Inflammatory macrophage (primary cell): ENCODE measurements around the gene FOXO4.

Experiments used
- DNase-seq, 2 donors: peaks; one replicate each; pipeline ENCODE4 v3.0.0-alpha.2; 2020 to 2022
- total RNA-seq, 18 experiments: gene quantifications; one replicate each; lab custom pipeline; 2026; ENCODE audit warnings: mixed read lengths in 6 of 18, inconsistent platforms in 2 of 18; lab: John Stamatoyannopoulos, UW

The FOXO4 gene, protein sequence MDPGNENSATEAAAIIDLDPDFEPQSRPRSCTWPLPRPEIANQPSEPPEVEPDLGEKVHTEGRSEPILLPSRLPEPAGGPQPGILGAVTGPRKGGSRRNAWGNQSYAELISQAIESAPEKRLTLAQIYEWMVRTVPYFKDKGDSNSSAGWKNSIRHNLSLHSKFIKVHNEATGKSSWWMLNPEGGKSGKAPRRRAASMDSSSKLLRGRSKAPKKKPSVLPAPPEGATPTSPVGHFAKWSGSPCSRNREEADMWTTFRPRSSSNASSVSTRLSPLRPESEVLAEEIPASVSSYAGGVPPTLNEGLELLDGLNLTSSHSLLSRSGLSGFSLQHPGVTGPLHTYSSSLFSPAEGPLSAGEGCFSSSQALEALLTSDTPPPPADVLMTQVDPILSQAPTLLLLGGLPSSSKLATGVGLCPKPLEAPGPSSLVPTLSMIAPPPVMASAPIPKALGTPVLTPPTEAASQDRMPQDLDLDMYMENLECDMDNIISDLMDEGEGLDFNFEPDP
- total RNA-seq: 1.6 to 15.4 (median 8.8) reads per million in 18 experiments

DNA sequence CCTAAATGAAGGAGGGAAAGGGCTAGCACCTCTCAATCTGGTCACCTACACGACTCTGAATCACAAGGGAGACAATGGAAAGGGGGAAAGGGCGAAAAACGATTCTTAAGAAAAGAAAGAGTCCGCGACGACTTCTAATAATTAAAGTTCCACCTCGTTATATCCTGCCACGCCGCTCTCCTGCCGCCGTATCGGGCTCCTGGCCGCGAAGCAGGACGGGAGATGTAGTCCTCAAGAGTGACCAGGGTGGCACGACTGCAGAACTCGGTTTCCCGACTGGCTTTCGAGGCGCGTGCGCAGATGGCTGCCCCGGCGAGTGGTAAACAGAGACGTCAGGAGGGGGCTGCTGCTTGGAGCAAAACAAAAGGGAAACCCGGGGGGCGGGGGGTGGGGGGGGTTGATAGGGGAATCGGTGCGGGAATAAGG lies at the start of gene FOXO4:
Gene FOXO4 (plus strand): TSS at position 297 of the 426 bp plus-strand sequence. CDS start 678 bp downstream, outside the sequence.
- peak; percentile 80 to 86 for DNase-seq

DNA sequence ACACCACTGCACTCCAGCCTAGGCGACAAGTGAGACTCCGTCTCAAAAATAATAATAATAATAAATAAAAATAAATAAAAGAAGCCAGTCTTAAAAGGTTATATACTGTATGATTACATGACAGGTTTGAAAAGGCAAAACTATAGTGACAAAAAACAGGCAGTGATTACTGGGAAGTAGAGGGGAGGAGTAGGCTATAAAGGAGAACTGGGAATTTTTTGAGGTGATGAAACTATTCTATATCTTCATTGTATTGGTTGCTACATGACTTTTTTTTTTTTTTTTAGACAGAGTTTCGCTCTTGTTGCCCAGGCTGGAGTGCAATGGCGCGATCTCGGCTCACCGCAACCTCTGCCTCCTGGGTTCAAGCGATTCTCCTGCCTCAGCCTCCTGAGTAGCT lies 47.8 kb upstream of the FOXO4 start:
- peak; percentile 7 to 41 for DNase-seq

DNA sequence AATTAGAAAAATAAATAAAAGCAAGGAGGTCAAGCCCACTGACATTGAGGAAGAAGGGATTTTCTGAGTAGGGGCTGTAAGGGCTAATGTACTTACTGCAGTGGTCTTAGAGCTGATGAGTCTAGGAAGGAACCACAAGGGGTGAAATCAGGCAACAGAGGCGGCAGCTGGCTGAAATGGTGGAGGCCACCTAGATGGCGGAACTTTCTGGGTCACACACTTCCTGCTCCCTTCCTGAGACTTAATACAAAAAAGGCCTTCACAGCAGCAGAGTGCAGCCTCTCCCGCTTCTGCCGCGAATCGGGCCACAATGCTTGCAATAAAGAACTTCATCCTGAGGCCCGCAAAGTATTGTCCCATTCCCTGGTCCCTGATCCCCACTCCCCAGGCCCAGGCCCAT lies 42.9 kb upstream of the FOXO4 start:
- peak in 1 of 2 donors; percentile 24 for DNase-seq

DNA sequence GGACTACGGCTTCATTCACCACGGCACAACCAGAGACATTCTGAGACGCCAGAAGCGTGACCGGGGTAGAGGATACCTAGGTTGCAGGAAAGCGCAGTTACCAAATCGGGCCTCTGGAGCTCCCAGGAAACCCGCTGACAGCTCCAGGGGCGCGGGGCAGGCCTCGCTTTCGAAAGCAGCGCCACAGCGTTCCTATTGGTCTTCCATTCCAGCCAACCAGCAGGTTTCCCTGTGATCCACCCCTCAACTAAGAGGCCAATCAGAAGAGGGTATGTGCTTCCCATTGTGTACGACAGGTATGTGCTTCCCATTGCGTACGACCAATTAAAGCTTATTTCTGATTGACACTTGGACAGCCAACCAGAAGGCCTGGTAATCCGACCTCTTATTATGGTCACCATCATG lies 42.4 kb upstream of the FOXO4 start:
- peak; percentile 39 to 41 for DNase-seq

DNA sequence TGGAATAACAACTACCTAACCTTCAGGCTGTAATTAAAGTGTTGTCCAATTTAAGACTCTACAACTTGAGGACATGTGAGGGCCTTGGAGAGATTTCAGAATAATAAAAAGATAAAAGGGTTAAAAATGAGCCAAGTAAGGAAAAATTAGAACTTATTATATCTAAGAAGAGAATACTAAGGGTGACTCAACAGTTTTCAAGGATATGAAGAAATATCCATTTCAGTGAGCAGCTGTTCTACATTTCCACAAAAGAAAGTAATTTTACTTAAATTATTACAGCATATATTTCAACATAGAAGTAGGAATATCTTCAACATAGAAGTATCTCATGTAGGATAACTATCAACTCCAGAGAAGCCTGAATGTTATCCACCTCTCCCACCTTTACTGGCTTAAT lies 38.8 kb upstream of the FOXO4 start:
- DNase-seq: peak; percentile 7 to 60

DNA sequence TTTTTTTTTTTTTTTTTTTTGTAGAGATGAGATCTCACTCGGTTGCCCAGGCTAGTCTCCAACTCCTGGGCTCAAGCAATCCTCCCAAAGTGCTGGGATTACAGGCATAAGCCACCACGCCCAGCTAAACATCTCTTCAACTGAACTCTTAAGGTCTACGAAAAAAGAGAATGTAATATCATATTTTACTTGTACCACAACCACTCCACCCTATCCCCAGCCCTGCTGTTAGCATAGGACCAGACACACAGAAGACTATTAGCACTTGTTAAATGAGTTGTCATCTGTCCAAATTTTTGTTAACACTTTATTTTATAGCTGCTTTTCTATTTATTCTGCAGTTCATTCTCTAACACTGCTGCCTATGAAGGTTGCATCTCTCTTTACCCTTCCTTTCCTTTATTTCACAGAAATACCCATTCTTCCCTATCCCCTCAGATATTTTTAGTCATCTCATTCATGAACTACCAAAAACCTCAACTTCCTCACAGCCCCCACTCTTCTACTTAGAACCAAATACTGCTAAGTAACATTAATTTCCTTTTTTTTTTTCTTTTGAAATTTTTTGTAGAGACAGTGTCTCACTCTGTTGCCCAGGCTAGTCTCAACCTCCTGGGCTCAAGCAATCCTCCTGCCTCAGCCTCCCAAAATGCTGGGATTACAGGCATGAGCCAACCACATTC lies 37.7 kb upstream of the FOXO4 start:
- peak; percentile 50 to 73 for DNase-seq

DNA sequence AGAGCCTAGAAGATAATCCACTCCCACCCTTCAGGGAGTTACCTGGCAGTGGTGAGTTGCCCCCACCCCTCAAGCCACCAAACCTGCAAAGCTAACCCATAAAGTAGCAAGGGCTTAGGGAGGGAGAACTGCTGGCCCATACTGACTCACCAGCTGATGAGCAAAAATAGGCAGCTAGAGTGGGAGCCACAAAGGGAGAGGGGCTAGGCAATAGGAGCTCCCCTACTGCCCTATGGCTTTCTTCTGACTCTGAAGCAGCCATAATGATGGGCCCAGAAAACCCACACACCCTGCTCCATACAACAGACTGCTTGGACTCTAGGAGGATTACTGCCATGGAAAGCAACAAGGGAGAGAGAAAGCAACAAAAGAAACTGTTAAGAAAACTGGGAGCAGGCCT lies 35.5 kb upstream of the FOXO4 start:
- no peak for DNase-seq

DNA sequence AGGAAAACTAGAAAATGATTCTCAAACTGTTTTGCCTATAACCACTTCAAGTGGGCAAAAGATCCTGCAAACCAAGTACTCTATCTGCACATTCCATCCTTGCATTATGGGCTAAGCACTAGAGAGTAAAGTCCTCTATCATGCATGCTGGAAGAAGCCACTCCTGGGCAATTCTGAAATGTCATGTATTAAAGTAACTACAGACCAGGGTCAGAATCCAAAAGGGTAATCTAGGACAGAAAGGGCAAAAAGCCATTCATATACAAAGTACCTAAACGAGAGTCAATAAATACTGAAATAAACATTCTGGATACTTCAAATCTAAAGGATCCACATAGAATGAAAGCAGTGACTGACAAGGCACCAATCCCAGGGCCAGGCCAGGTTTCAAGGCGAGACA lies 28.6 kb upstream of the FOXO4 start:
- DNase-seq: no peak

DNA sequence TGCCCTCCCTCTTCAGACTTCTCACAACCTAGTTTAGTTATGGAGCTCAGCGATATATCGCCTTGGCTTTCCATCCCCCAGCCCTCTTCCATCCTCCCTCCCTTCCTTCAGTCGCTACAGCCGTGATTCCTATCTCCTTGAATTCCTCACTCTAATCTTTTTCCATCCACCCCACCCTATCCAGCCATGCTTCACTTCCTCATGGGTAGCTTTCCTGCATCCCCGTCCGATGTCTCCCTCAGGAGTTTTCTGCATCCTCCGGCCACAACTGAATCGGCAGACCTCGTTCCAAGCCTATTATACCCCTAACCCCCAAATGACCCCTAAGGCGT lies 28.0 kb upstream of the FOXO4 start:
- DNase-seq: no peak

DNA sequence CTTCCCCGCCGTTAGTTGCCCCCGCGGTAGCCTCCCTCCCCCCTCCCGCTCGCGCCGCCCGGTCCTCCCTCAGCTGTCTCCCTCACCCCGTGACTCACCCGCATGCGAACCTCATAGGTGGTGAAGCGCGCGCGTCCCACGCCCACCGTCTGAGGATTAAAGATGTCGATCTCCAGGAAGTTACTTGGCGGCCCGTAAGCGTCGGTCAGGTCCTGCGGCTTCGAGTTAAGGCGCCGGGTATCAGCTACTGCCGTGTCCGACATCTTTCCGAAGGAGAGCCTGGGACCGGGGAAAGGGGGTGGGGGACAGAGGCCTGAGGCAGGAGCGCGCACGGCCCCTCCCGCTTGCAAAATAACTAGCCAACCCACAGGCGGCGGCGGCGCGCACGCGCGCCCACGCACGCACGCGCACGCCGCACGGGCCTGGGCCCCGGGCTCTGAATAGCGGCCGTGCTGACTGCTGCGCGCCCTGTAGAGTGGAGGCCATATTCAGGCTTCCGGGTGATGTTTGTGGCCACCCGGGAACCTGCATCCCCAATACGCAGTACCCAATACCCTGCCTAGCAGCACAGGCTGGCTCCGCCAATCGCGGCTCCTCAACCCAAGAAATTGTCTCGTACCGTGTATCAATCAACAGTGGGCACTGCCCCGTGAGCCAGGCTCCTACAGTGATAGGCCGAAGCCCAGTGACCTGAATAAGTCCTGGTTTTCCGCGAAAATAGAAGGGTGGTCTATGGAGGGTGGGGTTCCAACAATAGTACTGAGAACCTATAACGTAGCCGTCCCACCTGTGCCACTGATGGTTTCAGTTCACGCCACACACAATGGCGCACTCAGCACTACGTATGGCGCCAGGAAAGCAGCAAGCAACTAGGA lies 27.4 kb upstream of the FOXO4 start, which contains the start of gene SNX12:
Gene SNX12 (minus strand): TSS at position 291 of the 875 bp plus-strand sequence. CDS start 28 bp downstream, at position 263.
- peak; percentile 91 to 94 for DNase-seq

DNA sequence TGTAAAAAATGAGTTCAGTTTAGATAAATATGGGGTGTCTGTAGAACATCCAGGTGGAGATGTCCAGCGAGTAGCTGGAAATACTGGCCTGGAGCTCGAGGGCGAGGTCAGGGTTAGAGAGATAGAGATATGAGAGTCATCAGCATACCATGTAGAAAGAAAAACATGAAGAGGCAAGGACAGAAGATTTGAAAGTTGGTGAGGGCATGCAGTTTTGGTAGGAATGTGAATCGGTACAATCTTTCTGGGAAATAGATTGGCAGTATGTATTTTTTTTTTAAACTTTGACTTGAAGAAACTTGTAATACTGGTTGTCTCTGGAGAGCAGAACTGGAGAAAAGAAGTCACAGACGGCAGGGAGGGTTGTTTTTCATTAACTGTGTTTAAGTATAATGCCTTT lies 25.1 kb upstream of the FOXO4 start:
- DNase-seq: no peak

DNA sequence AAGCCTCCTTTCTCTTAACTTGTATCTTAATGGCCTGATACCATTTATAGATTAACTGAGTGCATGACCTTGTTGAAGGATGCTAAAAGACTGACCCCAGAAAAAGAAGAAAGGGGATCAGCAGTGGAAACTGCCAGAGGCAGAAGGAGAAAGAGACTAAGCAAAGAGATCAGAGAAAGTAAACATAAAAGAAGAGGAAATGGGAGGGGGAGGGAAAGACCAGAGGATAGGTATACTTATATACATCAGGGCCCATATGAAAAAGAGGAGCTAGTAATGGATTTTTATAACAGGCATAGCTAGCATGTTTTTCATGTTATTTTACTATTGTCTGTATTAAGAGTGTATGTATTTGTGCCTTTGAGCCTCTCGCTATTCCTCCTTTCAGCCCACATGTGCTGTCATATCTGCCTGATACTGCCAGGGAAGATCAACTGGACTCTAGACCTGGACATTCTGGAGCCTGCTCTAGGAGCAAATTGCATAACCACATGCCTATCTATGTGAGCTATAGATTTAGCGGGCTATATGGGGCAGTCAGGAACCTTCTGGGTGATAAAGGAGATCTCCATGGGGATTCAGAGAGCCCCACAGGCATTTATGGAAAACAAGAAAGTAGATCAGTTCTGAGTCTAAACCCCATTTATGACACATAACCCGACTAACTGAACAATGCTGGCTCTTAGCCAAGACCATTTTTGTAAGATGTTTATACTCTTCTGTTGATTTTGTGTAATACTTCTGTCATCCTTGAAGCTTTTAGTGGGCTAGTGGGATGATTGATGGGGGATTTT lies 14.1 kb upstream of the FOXO4 start:
- no peak for DNase-seq

DNA sequence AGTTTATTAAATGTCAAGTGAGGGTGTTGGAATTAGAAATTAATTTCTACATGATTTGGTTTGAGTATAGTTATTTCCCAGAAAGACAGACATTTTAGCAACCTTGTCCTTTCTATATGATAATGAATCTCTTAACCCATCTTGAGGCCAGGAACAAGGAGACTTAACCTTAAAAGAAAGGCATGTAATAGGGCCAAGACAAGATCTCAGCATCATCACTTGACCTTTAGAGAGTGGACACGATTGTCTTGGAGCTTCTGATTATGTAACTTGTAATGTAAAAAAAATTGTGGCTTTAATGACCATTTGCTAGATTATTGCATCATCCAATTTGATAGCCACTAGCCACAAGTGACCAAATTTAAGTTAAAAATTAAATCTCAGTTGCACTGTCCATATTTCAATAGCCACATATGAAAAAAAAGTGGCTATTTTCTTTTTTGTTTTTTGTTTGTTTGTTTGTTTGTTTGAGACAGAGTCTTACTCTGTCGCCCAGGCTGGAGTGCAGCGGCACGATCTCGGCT lies 13.5 kb upstream of the FOXO4 start:
- DNase-seq: no peak

DNA sequence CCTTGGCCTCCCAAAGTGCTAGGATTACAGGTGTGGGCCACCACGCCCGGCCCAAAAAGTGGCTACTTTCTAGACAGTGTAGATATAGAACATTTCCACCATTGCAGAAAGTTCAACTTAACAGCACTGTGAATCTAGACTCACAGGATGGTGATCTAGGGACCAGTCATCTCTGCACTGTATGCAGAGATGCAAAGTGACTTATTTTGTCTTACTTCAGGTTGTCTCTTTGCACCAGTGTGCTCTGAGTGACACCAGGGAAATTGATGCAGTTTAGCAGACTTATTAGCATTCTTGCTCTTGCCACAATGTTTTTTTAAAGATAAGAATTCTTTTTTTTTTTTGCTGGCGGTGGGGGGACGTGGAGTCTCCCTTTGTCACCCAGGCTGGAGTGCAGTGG lies 12.8 kb upstream of the FOXO4 start:
- DNase-seq: no peak

DNA sequence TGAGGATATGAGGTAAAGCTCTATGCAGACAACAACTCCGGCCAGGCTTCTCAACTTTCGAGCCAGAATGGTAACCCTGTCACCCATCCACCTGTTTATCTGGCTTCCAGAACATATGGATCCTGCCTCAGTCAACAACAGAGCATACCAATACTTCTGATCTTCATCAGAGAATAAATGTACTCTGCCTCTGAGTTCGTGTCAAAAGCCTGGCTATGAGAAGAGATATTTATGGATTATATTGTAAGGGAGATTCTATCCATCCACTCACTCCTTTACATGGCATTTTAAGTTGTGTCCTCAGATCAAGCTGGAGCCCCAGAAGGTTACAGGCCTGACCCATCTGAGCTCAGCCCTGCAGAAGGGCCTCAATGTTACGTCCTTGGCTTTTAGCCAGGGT lies 9.8 kb upstream of the FOXO4 start:
- DNase-seq: no peak

DNA sequence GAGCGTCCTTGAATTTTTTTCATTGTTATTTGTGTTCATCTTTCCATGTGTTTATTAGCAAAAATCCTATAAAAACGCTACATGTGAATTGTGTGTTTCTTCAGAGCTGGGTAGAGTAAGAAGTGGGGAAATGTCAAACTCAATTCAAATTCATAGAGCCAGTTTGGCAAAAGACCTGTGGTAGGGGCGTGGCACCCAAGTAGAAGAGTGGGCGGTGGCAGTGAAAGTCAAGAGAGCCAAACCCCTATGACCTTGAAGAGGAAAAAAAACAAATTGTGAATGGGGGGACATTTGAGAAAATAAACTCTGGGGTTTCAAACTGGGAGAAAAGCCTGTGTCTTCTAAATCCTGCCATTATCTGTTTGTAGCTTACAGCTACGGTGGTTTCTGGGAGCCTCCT lies 4.4 kb upstream of the FOXO4 start:
- DNase-seq: no peak

DNA sequence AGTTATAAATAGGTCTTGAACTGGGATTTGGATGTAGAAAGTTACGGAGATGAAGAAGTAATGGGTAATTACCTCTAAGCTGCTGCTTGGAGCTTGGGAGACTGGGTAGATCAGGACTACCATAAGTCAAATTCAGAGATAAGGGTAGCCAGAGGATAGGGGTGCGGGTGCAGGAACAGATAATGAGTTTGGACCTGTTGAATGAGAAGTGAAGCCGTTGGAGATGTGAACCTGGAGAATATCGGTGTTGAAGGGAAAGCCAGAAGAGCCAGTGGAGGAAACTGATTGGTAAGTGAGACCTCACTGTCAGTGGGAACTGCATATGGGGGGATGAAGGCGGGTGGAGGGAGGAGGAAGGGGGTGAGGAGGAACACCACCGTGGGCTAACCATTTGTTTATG lies 618 bp upstream of the FOXO4 start:
- DNase-seq: no peak

DNA sequence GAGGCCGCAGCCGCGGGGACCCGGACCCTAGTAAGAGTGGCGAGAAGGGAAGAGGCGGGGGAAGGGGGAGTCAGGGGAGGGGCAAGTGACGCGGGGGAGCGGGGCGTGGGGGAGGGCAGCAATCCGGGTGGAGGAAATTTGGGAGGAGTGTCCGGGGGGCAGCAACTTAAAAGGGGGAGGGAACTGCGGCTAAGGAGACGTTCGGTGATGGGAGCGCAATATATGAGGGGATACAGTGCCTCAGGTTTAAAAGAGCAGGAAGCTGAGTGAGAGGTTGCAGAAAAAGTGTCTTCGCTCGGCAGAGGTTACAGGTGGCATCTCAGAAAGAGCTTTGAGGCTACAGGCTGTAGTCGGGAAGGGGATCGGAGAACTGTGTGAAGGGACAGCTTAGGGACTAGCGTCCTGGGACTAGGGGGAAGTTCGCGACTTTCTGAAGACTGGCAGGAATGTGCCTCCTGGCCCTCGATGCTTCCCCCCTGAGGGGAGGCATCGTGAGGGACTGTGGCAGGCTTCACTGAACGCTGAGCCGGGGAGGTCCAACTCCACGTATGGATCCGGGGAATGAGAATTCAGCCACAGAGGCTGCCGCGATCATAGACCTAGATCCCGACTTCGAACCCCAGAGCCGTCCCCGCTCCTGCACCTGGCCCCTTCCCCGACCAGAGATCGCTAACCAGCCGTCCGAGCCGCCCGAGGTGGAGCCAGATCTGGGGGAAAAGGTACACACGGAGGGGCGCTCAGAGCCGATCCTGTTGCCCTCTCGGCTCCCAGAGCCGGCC lies 519 bp downstream of the FOXO4 start:
- DNase-seq: peak in 1 of 2 donors; percentile 21

DNA sequence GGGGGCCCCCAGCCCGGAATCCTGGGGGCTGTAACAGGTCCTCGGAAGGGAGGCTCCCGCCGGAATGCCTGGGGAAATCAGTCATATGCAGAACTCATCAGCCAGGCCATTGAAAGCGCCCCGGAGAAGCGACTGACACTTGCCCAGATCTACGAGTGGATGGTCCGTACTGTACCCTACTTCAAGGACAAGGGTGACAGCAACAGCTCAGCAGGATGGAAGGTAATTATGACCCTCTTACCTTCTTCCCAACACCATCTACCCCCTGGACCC lies 1.0 kb downstream of the FOXO4 start:
- DNase-seq: no peak

DNA sequence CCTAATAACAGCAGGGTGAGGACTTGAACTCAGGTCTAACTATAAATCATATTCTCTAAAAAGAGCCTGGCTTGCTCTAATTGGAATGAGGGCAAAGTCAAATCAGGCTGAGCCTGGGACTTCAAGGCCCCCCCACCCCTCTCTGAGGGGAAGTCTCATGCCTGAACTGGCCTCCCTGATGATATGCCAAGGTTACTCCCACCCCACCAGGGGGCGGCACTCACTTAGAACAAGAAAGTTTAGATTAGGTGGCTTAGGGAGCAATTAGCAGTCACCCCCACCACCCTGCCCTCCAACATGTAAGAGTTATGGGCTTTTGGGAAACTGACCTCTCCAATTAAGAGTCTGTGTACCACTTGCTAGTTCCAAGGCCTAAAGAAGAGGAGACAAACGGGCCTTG lies 2.7 kb downstream of the FOXO4 start:
- DNase-seq: peak; percentile 57

DNA sequence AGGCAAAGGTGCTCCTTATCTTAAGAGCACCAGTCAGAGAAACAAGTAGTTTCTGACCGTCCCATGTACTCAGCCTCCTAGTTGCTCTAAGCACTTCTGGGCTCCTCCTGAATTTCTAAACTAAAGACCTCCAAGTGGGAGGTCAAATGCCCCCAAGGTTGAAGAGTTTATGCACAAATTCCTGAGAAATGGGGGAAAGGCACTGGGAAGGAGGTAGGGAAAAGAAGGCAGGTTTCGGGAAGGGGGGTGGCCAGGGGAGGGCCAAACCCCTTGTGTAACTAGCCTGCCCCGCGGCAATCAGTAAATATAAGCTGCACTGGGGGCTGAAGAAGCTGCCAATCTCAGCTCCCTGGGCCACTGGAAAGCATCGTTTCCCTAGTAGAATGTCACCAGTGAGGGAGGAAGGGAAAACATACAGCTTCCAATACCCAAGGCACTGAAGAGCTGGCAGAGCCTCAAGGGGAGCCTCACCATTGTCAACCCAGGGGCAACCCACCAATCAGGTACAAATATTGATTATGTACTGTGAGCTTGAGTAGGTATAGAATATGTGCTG lies 3.4 kb downstream of the FOXO4 start:
- no peak for DNase-seq
